ENCODE results near the gene SLC16A2.

Gene SLC16A2

DNA sequence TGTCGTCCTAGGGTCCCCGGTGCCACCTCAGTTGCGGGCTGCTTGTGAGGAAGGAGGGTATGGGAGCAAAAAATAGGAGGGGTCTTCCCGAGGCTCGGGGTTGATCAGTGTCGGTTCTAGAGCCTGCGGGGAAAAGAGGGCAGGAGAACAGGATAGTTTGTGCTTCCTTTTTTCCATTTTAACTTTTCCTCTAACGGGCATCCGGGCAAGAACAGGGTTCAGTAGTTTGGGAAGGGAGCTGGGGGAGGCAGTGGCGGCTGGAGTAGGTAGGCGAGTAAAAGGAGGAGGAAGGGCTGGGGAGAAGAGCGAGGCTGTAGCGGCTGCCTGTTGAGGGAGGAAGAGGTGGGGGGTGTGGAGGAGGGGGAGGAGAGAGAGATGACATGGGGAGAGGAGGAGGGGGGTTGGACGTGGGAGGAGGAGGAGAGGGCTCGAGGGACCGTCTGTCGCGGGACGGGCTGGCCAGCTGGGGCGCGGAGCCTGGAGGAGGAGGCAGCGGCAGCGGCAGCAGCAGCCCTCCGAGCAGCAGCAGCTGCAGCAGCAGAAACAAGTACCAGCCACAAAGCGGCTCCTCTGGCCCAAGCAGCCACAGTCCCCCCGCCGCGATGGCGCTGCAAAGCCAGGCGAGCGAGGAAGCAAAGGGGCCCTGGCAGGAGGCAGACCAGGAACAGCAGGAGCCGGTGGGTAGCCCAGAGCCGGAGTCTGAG lies at the start of gene SLC16A2:
Gene SLC16A2, plus strand, starts transcription at position 458 of the 704 bp plus-strand sequence. Its CDS starts 145 bp downstream, at position 603.
- peak; percentile 93 for DNase-seq (ENCODE audit: low read depth)
- TF ChIP-seq MYC (IDR thresholded peaks at IDR 0.05; ENCODE audit: low read depth, low read length) (0 out of 2 replicates have a peak, but pooled peaks have one; percentile 20), POLR2A (IDR thresholded peaks at IDR 0.05; ENCODE audit: extremely low read depth, insufficient read length) (no peak)
- TF ChIP-seq, protein P1, sequence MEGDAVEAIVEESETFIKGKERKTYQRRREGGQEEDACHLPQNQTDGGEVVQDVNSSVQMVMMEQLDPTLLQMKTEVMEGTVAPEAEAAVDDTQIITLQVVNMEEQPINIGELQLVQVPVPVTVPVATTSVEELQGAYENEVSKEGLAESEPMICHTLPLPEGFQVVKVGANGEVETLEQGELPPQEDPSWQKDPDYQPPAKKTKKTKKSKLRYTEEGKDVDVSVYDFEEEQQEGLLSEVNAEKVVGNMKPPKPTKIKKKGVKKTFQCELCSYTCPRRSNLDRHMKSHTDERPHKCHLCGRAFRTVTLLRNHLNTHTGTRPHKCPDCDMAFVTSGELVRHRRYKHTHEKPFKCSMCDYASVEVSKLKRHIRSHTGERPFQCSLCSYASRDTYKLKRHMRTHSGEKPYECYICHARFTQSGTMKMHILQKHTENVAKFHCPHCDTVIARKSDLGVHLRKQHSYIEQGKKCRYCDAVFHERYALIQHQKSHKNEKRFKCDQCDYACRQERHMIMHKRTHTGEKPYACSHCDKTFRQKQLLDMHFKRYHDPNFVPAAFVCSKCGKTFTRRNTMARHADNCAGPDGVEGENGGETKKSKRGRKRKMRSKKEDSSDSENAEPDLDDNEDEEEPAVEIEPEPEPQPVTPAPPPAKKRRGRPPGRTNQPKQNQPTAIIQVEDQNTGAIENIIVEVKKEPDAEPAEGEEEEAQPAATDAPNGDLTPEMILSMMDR (IDR thresholded peaks at IDR 0.05; ENCODE audit: low read depth, low read length): no peak
- TF ChIP-seq, protein P2, sequence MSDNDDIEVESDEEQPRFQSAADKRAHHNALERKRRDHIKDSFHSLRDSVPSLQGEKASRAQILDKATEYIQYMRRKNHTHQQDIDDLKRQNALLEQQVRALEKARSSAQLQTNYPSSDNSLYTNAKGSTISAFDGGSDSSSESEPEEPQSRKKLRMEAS (IDR thresholded peaks at IDR 0.05; ENCODE audit: low read depth, low read length): no peak
- peak within 1 kb of the TSS; percentile 50 for H3K4me3 ChIP-seq (ENCODE audit: low read depth, low read length)

DNA sequence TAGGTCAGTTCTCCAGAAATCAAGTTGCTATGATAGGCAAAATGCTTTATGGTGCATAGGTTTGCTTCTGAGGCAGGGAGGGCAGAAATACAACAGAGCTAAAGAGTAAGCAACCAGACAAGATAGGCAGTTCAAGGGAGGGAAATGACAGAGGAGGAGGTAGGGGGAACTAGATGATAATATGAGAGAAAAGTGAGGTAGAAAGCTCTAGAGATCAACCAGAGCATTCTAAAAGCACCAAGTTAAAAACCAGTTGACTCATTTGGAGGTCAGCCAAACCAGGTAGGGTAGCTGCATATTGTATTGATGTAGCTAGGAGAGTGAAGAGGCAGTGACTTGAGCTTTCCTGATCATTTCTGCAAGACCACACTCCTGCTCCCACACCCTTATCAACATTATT lies 49.0 kb upstream of the SLC16A2 start:
- no peak overlapping the region for H3K4me3 ChIP-seq (ENCODE audit: low read depth, low read length)
- TF ChIP-seq, protein P1 (IDR thresholded peaks at IDR 0.05; ENCODE audit: low read depth, low read length): no peak
- TF ChIP-seq, protein P2 (IDR thresholded peaks at IDR 0.05; ENCODE audit: low read depth, low read length): no peak
- TF ChIP-seq MYC (IDR thresholded peaks at IDR 0.05; ENCODE audit: low read depth, low read length) (no peak), POLR2A (IDR thresholded peaks at IDR 0.05; ENCODE audit: extremely low read depth, insufficient read length) (no peak)
- no peak for DNase-seq (ENCODE audit: low read depth)

DNA sequence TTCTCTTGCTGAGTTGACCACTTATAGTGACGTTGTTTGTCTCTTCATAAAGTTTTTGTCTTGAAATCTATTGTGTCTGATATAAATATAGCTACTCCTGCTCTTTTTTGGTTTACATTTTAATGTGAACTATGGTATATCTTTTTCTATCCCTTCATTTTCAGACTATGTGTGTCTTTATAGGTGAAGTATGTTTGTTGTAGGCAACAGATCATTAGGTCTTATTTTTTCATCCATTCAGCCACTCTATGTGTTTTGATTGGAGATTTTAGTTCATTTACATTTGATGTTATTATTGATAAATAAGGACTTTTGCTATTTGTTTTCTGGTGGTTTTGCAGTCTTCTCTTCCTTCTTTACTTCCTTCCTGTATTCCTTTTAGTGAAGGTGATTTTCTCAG lies 44.0 kb upstream of the SLC16A2 start:
- DNase-seq (ENCODE audit: low read depth): no peak
- TF ChIP-seq, protein P2 (IDR thresholded peaks at IDR 0.05; ENCODE audit: low read depth, low read length): no peak
- TF ChIP-seq, protein P1 (IDR thresholded peaks at IDR 0.05; ENCODE audit: low read depth, low read length): no peak
- TF ChIP-seq POLR2A (IDR thresholded peaks at IDR 0.05; ENCODE audit: extremely low read depth, insufficient read length) (no peak), MYC (IDR thresholded peaks at IDR 0.05; ENCODE audit: low read depth, low read length) (no peak)
- no peak overlapping the region for H3K4me3 ChIP-seq (ENCODE audit: low read depth, low read length)

DNA sequence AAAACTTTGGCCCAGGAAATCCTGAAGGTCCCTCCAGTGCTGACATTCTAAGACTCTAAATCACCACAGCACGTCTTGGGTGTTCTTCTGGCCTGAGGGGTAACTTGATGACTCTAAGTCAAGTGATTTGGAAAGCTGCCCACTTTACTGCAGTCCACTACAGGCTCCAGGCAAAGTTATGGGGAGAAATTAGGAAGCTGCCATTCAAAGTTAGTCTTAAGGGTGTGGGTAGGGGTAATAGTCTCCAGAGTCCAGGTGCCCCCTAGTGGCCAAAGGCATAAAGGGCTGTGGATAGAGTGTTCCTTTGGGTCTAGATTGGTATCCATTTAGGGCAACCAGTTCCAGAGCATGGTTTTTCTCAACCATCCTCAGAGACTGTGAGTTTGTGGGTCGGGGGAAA lies 38.7 kb upstream of the SLC16A2 start:
- no peak overlapping the region for H3K4me3 ChIP-seq (ENCODE audit: low read depth, low read length)
- TF ChIP-seq, protein P1 (IDR thresholded peaks at IDR 0.05; ENCODE audit: low read depth, low read length): peak; percentile 74
- TF ChIP-seq, protein P2 (IDR thresholded peaks at IDR 0.05; ENCODE audit: low read depth, low read length): no peak
- no peak for TF ChIP-seq MYC (IDR thresholded peaks at IDR 0.05; ENCODE audit: low read depth, low read length)

DNA sequence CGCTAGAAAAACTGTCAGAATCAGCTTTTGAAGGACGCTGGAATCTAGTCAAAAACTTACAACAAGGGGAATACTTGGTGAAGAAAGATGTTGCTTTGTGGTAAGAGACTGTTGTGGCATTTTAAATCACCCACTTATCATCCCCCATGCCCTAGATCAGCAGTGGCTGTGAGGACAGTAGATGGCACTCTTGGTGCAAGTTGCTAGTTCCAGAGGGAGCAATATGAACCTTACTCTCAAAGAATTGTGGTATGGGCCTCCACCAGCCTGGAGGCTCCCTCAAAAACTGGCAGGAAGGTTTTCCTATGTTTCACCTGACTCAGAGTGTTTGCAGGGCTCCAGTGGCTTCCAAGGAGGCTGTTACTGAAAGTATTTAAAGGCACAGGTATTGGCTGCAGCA lies 37.7 kb upstream of the SLC16A2 start:
- DNase-seq (ENCODE audit: low read depth): peak; percentile 64
- TF ChIP-seq, protein P1 (IDR thresholded peaks at IDR 0.05; ENCODE audit: low read depth, low read length): peak; percentile 31
- no peak for TF ChIP-seq POLR2A (IDR thresholded peaks at IDR 0.05; ENCODE audit: extremely low read depth, insufficient read length)
- H3K4me3 ChIP-seq (ENCODE audit: low read depth, low read length): no peak overlapping the region

More for the DNA sequence above, 38.7 kb upstream of the SLC16A2 start:
- DNase-seq (ENCODE audit: low read depth): peak; percentile 75
